HG03342 (cell line): ENCODE measurements around the gene HIF1A.
"Not testable (repeated sequence)": the region's sequence is repeated elsewhere in the genome, so short reads cannot be mapped to it uniquely, and the experiment has no call there.

Experiments used
- ATAC-seq: cut with Tn5 transposase; IDR thresholded peaks from one replicate; pipeline ENCODE4 v1.9.1; 2021; ENCODE audit warnings: mild to moderate bottlenecking, moderate library complexity; ENCODE audit not compliant: unreplicated experiment

HIF1A gene

DNA sequence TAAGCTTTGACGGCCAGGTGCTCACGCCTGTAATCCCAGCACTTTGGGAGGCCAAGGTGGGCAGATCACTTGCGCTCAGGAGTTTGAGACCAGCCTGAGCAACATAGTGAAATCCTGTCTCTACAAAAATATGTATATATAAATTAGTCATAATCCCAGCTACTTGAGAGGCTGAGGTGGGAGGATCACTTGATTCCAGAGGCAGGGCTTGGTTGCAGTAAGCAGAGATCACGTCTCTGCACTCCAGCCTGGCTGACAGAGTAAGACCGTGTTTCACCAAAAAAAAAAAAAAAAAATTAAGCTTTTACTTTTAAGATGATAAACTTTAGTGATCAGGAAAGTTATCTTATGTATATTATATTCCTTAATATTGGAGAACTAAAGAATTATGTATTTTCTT, 48.9 kb downstream of the HIF1A start:
- no peak for ATAC-seq

DNA sequence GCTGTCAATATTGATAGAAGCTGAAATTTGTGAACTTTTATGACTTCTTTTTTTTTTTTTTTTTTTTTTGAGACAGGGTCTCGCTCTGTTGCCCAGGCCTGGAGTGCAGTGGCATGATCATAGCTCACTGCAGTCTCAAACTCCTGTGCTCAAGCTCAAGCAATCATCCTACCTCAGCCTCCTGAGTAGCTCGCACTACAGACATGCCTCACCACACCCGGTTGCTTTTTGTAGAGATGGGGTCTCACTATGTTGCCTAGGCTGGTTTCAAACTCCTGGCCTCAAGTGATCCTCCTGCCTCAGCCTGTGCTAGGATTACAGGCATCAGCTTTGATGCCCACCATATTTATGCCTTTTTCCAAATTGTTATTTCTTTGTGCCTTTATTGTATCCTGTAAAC, 51.0 kb downstream of the HIF1A start:
- ATAC-seq: not testable (repeated sequence)

DNA sequence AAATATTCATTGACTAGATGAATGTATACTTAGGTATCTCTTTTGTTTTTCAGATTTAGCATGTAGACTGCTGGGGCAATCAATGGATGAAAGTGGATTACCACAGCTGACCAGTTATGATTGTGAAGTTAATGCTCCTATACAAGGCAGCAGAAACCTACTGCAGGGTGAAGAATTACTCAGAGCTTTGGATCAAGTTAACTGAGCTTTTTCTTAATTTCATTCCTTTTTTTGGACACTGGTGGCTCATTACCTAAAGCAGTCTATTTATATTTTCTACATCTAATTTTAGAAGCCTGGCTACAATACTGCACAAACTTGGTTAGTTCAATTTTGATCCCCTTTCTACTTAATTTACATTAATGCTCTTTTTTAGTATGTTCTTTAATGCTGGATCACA, 51.6 kb downstream of the HIF1A start:
- no peak for ATAC-seq

DNA sequence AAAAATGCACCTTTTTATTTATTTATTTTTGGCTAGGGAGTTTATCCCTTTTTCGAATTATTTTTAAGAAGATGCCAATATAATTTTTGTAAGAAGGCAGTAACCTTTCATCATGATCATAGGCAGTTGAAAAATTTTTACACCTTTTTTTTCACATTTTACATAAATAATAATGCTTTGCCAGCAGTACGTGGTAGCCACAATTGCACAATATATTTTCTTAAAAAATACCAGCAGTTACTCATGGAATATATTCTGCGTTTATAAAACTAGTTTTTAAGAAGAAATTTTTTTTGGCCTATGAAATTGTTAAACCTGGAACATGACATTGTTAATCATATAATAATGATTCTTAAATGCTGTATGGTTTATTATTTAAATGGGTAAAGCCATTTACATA, 52.0 kb downstream of the HIF1A start:
- no peak for ATAC-seq

DNA sequence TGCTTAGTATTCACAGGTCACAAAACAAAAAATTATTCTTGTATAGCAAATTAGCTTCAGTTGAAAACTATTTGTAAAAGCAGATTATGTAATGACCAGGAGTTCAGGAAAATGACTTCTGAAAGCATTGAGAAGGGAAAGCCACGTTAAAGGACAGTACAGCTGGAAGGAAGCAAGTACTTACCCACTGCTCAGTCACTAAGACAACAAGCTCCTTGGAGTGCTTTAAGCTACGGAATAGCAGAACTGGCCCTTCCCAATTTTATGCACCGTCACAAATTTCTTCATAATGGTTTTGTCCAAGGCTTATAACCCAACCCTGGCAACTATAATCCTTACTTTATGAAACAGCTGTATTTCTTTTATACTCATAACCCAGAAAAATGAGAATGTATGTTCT, 54.0 kb downstream of the HIF1A start:
- ATAC-seq: no peak

DNA sequence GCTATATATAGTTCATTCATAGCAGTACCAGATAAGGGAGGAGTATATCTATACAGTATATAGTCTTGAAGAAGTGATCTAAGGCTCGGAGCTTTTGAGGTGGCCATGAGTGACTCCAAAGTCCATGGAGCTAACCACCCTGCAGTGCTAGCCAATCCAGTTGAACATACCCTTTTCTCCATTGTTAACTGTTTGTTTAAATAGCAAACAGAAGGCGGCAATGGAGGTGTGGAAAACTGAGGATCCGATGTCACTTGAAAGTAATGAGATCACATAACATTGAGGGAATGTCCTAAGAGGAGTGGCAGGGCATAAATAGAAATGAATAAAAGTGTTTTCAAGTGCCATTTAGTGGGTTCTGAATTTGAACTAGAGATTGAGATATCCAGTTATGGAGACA, 54.6 kb downstream of the HIF1A start:
- ATAC-seq: no peak

DNA sequence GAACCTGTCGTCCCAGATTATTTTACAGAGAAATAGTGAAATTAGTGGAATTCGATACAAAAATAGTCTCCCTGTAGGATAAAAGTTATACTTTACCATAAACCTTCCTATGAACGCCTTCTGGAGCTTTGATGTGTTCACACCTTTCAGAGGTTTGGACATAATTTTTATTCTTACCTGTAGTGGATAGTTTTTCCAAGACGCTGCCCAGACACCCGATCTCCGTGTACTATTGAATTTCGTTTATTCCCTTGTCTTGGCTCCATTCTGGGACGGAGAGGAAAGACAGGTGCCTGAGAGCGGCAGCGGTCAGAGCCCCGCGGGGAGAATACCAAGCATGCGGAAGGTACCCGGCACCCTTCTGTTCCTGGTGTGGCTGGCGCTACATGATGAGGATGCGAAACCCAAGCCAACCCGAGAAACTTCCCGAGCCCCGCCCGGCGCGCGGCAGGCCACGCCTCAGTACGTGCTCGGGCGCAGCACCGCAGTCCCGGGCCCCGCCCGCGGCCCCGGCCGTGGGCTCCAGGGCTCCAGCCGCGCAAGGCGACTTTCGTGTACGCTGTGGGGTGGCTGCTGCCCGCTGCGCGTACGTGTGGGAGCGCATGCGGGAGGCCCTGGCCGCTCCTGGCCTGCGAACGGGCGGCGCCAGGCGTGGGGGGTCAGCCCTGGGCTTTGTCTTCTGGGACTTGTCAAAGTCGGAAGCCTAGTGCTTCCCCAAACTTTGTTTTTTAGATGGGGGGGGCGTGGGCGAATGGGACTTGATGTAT, 55.6 kb downstream of the HIF1A start:
- ATAC-seq: peak; percentile 87

DNA sequence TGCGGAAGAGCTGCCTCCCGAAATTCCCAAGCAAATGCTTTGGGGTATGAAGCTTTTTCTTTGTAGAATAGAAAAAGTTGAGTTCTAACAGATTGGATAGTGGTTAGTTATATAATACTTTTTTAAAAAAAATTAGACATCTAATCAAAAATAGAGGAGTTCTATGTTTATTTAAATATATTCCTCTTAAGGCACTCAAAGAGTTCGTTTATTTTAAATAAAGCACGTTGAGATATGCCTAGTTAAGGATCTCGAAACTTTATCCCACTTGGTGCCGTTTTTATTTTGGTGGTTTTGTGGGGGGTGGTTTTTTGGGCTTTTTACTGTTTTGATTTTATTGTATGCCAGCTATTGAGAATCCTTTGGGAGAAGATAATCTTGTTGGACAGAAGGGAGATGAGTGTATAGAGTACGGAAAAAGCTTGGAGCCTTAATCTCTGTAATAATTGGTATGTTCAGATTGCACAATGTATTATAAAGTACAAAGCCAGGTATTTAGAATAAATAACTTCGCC, 56.2 kb downstream of the HIF1A start:
- no peak for ATAC-seq

DNA sequence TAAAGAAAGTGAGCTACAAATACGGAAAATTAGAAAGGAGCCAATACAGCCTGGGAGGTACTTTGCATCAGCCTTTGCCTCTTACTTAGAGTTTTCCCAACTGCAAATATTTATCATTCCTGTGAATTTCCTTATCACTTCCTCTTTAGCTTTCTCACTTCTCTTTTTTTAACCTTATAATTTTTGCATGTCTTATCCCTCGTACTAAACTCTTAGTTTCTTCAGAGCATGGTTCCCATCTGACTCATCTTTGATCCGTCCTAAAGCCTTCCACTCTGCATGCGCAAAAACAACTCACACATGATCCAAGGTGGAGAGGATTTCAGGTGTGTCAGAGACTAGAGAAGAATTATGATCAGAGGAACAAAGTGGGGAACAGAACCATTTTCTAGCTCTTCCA, 57.3 kb downstream of the HIF1A start:
- peak; percentile 61 for ATAC-seq

DNA sequence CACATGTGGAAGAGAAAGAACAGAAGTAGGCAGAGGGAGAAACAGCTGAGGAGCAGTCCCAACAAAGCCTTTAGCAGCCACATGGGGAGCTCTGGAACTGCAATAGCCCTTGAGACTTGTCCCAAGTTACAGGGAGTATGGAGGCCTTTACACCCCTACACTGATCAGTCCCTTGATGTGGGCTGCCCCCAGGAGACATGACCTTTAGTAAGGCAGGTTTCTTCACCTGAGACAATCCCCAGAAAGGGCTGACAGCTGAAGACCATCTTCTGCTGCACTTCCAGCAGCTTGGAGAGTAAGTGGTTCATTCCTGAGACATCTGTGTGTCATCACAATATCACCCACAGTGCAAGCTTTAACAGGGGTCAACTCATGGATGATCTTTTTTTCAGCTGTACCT, 58.3 kb downstream of the HIF1A start:
- ATAC-seq: no peak

DNA sequence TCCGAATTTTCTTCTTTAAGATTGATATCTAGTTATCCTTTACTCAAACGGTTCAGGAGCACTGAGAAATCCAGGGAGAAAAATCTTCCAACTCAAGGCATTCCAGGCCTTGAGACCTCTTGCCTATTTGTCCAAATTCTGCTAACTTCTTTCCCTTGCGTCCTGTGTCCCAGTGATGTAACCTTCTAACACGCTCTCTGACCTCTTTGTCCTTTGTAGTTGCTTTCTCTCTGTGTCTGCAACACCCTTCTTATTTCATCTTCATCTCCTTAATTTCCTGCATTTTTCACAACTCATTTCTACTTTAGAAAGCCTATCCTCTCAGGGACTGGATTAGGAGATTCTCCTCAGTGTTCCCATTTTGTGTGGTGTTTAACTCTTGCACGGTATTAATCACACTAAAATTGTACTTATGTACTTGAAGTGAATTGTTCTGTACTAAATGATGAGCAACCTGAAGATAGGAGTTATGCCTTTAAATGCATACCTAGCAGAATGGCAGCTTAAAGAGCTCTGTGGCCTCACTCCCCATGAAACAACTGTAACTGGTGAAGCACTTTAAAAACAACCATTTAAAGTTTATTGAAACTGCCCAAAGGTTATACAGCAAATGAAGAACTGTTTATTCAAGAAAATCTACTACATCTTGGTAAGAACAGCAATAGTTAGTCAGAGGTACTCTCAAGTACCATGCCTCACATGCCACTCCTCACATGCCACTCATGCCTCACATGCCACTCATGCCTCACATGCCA, 59.5 kb downstream of the HIF1A start:
- ATAC-seq: no peak

DNA sequence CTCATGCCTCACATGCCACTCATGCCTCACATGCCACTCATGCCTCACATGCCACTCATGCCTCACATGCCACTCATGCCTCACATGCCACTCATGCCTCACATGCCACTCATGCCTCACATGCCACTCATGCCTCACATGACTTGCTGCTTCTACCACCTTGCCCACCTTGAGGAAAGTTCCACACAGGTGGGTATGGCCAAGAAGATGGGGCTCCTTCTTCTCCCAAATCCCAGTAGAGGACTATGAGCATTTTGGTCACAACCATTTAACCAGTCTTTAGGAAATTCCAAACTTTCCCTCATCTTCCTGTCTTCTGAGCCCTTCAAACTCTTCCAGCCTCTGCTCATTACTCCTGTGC, 60.0 kb downstream of the HIF1A start:
- ATAC-seq: not testable (repeated sequence)

DNA sequence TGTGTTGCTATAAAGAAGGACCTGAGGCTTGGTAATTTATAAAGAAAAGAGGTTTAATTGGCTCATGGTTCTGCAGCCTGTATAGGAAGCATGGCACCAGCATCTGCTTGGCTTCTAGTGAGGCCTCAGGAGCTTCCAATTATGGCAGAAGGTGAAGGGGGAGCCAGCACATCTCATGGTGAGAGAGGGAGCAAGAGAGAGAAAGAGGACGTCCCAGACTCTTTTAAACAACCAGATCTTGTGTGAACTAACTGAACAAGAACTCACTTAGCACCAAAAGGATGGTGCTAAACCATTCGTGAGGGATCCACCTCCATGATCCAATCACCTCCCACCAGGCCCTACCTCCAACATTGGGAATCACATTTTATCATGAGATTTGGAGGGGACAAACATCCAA, 60.8 kb downstream of the HIF1A start:
- no peak for ATAC-seq

DNA sequence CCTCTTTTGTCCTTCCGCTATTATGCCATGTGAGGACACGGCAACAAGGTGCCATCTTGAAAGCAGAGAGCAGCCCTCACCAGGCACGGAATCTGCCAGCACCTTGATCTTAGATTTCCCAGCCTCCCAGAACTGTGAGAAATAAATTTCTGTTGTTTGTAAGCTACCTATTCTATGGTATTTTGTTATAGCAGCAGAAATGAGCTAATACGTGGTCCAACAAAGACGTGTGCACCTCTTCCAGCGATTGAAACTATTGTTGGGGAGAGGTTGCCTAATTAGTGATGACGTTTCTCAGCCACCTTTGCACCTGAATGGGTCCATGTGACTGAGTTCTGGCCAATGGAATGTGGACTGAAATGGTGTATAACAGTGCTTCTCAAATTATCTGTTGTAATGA, 64.6 kb downstream of the HIF1A start:
- ATAC-seq: no peak

DNA sequence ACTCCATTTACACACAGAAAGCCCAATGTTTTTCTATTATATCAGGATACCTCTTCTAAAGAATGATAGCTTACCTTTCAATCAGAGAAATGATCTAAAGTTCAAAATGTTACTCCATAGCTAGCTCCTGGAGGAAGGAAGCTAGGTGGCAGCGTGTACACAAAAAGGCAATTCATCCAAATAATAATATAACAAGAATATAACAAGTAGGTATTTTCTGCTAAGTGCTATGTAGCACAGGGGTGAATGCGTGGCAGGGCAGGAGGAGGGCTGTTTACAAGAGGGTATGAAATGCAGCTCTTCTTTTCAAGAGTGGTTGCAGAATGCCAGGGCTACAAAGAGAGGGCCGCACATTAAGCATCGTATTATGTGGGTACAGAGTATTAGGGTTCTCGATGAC, 66.2 kb downstream of the HIF1A start:
- ATAC-seq: no peak

DNA sequence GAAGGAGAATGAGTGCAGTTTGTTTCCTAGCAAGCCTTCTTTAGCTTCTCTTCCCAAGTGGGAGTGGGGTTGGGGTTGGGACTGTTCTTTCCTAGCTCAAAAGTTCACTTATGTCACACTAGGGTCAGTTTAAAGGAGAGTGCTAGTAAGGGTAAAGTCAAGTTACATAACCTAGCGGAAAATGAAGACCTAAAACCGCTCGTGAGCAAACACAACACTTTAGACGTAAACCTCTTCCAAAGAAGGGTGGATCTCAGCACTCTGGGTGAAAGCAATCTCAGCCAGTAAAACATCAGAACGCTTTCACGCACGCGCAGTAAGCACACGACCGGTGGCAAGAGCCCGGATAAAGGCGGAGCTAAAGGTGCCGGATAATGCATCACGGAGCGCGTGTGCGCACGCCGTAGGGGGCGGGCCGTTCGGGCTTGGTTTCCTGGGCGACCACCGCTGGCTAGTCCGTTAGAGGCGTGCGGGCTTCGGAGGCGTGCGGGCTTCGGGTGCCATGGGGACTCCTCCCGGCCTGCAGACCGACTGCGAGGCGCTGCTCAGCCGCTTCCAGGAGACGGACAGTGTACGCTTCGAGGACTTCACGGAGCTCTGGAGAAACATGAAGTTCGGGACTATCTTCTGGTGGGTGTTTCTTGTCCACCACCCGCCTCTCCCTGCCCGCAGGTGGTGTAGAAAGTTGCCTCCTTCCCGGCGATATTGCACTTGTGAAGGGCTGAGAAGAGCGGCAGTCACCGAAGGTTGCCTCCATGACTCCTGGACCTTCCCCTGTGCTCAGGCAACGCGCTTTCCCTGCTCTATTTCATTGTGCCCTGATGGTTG, 66.9 kb downstream of the HIF1A start, which contains the start of gene SNAPC1:
SNAPC1 (plus strand) TSS at position 462 of the 828 bp plus-strand sequence; CDS start at position 503, 41 bp downstream.
- peak; percentile 97 for ATAC-seq

DNA sequence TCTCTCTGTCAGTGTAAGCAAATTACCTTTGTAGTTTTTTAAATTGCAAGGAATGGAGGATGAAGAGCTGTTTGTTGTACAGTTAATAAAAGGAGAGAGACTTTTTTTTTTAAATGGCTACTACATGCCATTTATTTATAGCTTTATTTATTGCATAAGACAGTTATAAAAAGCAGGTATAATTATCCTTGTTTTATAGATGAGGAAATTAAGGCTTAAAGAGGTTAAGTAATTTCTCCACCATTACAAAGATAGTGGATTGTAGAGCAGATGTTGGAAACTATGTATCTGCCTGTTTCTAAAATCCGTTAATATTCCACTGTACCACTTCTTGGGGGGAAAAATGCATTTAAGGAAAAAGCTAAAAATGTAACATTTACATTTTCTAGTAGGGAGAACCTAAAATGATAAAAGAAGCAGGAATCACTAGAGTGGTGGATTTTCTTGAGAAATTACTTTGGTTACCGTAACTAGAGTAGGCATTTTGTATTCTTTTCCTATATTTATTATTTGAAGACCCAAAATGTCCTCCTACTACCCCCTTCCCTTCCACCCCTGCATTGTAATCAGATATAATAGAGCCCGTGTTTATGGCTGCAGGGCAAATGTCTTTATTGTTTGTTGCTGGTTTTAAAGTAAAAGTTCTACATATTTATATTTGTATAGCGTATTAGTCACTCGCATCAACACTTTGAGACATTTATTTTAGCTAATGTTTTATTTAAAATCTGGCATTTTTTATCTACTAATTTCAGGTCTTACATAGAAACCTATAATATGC, 69.2 kb downstream of the HIF1A start:
- ATAC-seq: no peak

DNA sequence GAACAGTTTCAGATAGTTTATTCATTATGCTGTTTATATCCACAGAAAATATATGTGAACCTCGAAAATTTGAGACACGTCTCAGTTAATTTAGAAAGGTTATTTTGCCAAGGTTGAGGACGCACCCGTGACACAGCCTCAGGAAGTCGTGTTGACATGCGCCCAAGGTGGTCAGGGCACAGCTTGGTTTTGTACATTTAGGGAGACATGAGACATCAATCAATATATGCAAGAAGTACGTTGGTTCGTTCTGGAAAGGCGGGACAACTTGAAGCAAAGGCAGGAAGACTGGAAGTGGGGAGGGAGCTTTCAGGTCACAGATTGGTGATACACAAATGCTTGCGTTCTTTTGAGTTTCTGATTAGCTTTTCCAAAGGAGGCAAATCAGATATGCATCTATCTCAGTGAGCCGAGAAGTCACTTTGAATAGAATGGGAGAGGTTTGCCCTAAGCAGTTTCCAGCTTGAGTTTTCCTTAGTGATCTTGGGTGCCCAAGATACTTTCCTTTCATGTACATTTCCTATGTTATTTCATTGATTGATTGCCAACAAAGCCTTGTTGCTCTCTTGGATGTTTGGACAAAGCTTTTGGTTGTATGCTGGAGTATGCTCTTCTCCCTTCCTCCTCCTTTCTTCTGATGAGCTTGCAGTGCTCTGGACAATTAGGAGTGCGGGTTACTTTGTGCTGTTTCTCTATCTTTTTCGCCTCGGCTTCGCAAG, 70.1 kb downstream of the HIF1A start:
- ATAC-seq: no peak

DNA sequence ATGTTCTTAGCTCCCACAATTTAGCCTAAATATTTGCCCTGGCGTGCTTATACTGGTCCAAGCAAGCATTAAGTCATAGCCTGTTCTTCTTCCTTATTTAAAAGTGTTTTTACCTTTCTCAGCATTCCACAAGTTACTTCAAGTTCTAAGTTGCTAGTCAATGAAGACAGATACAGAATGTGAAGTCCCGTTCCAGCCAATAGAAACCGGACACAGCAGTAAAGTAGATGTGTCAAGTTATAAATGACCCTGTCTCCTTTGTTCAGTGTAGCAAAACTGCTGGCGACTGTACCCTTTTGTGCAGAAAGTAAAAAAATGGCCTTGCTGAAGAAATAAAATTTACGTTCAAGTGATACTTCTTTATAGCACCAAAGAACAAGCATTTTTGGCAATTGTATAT, 70.8 kb downstream of the HIF1A start:
- no peak for ATAC-seq

DNA sequence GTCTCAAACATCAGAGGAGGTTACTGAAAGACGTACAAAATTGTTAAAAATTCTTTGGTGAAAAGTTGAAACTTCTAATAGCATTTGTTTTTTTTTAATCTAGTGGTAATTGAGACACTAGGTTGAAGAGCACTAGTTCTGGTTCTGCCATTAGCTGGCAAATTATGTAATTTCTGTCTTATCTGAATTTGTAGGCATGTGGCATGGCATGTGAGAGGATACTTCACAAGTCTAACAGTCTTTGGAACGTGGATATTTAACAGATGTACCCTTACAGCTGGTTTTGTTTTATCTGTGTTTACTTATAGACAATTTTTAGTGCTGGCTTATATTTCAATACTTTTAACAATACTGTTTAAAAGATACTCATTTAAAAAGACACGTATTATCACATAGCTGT, 72.9 kb downstream of the HIF1A start:
- ATAC-seq: no peak
